Eye (tissue), 1 donor: ENCODE results near the gene ASB2.

Source experiments
- DNase-seq: peaks from one replicate; pipeline ENCODE4 v3.0.0-alpha.2; 2015

Gene ASB2

DNA sequence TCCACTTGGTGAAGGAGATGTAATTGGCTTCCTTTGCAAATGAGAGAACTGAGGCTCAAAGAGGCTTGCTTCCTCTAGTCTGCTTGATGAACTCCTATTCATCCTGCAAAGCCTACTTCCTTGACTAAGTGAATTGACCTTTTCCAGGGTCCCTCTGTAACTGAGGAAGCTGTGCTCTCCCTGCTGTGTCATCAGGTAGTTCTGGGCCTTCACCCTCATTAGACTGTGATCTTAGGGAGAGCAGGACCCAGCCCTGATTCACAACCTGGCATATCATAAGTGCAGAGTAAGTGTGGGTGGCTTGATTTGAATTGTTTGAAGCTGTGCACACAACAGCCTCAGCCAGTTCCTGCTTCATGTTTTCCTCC is 16.3 kb downstream of the ASB2 start:
- no peak for DNase-seq

DNA sequence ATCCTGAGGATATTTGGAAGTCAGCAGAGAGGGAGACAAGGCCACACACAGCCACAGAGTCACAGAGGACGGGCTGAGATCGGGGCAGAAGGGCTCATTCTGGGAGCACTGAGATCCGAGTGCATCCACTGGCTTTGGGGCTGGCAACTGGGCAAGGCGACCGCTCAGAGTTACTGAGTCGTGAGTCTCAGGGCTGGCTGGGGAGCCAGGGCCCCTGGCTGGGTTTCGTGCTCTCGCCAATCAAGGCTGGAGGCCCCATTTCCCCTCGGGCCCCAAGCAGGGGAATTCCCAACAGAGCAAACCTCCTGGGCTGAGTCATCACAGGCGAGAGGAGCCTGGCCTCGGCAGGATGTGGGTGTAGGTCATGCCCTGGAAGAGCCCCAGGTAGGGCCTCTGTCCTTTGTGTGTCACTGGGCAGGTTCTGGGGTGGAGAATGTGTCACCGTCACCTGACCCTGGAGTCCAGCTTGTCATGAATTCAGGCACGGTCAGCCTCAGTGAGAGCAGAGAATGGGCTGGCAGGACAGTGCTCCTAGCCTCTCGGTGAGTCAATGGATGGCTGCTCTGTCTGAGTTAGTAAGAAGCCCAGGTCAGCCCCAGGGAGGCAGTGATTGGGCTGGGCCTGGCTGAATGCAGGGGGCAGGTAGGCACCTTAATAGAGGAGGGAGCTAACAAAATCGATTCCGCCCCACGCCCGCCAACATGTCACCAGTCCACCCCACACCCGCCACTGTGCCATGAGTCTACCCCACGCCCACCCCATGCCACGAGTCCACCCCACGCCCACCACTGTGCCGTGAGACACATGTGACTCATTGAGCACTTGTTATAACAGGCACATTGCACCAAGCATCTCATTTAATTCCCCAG is 16.9 kb downstream of the ASB2 start:
- no peak for DNase-seq

DNA sequence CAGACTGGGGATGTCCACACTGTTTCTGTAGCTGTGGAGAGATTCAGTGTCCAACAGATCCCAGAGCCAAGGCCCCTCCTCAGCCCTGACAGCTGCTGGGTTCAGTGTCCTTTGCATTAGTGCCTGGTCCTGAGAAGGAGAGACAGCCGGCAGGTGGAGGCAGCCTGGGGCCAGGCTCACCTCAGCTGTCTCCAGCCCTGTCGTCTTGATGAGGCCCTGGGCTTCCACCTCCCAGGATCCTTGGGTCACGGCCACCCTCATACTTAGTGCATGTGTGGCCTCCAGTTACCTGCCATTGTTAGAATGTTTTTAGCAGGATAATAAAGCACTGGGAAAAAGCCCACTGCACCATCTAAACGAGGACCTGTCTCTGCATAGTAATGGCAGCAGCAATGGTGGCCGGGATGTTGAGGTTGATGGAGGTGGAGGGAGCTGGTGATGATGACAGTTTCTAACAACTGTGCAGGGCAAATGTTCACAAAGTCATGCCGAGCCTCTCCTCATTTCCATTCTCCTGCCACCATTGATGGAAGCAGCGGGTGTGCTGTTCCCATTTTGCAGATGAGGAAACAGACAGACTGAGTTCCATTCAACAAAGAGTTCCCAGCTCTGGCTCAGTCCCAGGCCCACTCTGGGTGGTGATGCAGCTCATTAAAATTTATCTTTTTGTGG is 17.7 kb downstream of the ASB2 start:
- DNase-seq: no peak

DNA sequence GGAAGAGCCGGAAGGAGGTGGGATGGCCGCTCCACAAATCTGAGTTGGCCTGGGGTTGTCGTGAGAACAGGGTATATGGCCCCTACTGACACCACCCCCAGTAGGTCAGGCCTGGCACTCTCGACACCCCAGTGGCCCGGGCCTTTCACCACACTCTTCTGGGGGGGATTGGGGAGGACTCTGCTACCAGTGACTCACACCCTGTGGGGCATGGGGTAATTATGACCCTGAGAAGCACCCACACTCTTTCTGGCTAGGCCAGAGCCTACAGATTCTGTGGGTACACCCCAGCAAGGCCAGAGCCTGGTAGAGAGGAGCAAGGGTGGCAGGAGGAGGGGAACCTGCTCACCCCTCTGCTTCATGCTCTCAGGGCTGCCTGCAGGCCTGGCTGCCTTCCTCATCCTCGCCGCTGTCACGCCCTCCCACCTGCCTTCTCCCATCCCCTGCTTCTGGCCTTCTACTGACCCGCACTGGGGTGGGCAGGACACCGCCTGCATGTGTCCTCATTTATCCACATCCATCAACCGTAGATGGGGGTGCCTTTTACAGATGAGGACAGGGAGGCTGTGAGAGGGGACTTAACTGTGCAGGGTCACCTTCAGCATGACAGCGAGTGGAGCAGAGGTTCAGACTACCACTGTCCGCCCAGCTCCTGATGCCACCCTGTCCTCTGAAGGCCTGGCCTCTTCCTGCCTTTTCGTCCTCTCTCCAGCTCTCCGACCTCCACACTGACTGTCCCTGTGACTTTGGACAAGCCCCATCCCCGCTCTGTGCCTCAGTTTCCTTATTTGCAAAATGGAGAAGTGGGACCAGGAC is 18.4 kb downstream of the ASB2 start:
- no peak for DNase-seq

DNA sequence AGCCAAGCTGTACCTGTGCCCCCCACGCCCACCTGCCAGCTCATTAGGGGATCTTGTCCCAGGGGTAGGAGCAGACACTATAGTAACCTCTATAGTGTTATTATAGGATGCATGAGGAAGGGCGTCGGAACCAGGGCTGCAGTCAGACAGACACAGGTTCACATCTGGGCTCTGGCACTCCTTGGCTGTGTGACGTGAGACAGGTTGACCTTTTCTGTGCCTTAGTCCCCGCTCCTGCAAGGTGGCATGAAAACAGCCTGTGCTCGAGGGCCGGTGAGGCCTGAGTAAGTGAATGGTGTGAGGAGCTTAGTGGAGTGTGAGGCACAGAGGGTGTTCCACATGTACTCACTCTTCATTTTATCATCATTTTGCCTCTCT is 19.0 kb downstream of the ASB2 start:
- DNase-seq: no peak

DNA sequence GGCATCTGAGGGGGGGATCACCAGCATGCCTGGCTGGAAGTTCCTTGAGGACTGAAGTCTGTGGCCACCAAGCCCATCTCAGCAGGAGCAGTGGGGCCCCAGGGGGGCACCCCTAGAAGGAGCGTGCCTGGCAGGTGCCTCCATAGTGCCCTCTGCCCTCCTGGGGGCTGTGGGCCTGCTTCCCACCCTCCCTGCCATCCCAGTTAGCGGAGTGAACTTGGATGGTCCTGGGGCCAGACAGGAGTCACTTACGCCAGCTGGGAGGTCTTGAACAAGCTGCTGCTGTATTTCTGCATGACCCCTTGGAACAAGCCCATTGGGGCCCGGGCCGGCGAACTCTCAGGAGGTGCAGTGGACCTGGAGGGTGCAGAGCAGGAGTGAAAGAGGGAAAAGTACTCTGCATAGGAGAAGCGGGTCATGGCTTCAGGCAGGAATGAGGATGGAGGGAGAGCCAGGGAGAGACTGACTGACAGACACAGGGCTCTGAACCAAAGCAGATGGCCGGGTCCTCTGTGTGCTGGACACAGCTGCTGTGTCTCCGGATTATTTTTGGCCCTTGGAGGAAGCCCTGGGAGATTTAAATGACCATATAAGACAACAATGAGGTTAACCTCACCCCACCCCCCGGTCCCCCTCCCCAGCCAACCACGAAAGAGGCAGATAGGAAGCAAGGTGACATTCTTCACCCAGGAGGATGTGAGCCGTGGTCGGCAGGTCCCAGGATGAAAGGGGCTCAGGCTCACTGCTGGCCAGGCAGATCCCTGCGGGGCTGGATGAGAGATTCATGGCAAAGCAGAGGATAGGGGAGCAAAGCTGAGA is 19.6 kb downstream of the ASB2 start:
- peak; percentile 46 for DNase-seq

DNA sequence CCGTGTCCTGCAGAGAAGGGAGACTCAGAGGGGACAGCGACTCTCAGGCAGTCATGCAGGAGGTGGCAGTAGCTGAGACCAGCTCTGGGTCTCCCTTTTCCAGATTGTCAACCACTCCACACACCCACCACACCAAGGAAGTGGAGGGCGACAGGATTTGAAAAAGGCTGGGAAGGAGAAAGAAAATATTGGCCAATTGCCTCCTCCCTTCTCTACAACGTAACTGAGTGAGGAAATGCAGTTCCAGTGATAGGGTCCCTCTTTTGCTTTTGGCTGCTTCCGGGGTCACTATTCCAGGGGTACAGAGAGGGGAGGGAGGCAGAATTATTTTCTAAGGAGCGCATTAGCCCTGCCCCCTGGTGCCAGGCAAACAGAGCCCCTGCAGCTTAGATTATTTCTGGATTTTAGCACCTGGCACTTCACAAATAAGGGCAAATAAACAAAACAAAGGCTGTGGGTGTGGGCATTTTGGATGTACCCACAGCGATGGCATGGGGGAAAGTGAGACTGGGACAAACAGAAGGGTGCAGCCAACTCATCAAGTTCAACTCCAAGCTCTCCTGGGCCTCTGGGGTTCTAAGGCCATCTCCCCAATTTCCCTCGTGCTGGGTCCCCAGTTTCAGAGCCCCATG is 20.4 kb downstream of the ASB2 start:
- no peak for DNase-seq

DNA sequence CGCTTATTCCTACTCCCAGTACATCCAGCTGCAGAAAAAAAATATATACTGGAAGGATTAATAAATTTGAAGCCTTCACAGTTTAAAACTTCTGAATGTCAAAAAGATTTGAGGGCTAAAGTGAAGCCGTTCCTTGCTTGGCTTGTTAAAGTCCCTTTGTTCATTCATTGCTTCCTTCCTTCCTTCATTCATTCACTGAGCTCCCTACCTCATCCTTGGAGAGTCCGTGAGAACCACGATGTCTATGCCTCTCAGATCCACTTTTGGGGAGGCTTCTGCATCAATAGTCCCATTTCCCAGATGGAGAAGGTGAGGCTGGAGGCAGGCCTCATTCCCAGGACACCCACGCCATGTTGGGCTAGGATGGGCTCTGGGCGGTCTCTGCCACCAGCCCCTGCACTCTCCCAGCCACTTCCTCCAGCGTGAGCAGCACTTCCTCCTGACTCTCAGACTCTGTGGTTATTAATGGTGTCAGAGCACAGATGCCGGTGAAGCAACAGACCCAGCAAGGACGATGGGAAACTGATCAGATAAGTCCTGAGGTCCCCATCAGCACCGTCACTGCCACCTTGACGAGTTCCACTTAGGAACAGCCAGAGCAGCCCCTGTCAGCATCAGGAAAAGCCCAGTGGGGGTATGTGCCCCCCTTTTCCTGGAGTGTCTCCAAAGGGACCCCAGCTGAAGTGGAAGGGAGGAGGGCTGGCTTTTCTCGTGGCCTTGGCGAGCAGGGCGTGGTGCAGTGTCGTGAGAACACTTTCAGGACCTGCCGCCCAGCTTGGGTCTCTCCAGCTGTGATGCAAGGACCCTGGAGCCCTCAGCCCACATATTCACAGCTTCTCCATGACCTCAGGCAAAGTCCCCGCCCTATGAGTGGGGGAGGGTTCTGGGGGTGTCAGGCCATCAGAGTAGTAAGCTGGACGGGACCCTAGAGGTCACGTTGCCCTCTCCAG is 21.2 kb downstream of the ASB2 start:
- no peak for DNase-seq

DNA sequence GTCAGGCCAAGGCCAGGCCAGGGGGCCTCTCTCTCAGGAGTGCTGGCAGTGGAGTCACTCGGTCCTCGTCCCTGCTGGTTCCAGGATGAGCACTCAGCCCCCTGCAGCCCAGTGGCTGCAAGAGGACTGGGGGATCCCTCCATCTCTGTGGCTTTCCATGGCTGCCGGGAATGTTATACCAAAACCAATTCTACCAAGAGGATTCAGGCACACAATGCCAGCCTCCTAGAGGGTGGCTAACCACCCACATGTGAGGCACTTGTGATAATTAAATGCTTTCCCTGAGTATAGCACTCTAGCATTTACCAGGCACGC is 21.9 kb downstream of the ASB2 start:
- no peak for DNase-seq

DNA sequence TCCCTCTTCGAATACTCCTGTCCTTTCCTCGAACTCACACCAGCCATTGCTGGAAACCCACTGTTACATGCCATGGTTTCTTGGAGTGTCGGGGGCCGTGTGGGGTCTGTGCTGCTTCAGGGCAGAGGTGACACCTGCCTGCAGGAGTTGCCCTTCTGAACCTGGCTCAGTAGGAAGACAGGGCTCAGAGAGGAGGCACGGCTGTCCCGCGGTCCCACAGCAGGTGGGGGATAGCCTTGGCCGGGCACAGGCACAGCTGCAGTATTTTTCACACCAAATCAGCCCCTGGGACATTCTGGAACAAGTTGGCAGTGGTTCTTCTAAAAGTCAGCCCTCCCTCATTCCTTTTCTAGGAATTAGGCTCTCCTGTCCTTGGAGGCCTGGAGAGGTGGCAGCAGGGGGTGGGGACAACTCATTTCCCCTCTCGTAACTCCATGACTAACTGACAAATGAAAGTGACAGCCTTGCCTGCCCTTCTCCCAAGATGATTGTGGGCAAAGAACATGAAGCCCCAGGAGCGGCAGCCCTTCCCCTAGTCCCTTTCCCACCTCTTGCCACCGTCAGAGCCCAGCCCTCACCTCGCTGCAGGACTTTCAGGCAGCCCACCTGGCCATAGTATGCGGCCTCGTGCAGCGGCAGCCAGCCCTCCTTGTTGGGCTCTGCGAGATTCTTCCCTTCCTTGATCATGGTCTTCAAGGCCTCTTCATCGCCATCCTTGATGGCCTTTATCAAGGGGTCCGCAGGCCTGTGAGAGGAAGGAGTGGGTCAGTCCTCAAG is 22.4 kb downstream of the ASB2 start:
- DNase-seq: no peak

DNA sequence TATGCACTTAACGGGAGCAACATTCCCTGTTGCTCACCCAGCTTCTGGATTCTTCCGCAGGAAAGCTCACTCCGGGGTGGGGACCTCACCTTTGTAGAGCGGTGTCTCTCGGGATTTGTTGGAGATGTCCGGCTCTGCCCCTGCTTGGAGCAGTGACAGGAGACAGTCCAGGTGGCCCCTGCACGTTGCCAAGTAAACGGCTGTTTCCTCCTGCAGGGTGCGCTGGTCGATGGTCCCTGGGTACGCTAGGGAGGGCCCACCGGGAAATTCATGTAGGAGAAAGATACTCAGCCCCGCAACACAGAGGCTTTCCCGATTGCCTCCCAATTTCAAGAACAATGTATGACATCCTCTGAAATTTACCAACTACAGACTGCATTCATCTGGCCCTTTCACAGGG is 23.1 kb downstream of the ASB2 start:
- DNase-seq: no peak

DNA sequence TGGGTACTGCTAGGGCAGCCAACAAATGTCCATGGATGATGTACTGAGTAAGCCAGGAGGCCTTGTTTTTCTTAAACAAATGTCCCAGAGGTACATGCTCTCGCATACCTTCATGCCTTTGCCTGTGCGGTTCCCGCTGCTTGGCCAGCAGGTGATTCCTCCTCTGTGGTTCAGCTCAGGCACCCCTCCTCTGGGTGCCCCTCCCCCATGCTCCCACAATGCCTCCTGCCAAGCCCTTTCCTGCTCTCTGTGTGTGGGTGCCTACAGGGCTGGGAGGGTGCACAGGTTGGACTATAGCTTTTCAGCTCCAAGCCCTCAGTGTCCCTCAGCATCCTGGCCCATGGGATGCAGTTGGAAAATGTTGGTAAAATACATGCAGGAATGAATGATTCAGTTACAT is 23.5 kb downstream of the ASB2 start:
- no peak for DNase-seq

DNA sequence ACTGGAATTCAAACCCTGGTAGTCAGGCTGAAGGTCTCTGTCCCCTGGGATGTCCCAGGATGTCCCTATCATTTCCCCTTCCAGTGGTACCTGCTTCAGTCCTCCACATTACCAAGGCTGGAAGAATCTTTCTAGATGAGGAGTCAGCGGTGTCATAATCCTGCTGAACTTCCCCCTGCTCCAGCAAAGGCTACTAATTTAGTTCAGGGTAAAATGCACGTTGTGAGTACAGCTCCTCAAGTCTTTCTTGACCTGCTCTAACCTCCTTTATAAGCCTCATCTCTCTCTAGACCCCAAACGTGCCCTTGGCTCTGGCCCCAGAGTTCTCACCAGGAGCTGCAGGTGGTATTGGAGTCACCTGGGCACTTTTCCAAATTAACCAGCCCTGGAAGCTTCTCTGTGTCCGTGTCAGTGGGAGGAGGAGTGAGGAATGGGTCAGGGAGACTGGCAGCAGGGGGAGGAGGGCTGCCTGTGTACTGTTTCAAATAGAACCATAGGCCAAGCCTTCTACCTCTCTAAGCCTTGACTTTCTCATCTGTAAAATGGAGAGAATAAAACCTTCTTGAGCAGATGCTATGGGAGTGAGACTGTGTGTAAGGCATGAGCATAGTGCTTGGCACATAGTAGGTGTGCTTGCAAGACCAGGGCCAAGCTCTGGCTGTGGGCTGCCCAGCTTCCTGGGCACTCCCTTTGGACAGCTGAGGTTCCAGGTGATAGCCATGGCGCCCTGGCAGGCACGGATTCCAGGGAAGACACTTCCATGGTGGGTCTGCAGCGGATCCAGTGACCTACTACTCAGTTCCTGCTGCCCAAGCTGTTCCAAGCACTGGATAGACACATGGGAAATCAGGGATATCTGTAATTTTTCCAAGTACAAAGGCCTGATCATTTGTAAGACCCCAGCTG is 24.5 kb downstream of the ASB2 start:
- DNase-seq: no peak

DNA sequence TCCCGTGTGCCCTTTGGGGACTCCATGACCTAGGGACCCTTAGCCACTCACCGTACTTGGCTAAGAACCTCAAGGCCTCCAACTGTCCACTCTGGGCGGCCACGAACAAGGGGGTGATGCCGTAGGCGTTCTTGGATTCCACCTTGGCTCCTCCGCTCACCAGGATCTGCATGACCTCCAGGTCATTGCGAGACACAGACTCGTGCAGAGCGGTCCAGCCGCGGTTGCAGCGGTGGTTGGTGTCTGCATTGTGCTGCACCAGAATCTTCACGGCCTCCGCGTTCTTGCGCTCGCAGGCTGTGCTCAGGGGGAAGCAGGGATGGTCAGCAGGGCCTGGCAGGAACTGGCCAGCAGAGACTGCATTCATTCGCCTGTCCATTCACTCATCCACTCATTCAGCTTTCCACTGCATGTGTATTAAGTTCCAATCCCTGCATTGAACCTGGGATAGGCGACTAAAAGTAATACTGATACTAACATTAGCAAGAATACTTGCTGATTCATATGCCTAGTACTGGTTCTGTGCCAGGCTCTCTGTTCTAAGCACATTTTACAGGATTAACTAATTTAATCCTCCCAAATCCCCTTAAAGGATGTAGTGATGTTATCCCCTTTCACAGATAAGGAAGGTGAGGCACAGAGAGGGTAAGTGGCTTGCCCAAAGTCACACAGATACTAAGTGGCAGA is 25.3 kb downstream of the ASB2 start:
- DNase-seq: no peak

DNA sequence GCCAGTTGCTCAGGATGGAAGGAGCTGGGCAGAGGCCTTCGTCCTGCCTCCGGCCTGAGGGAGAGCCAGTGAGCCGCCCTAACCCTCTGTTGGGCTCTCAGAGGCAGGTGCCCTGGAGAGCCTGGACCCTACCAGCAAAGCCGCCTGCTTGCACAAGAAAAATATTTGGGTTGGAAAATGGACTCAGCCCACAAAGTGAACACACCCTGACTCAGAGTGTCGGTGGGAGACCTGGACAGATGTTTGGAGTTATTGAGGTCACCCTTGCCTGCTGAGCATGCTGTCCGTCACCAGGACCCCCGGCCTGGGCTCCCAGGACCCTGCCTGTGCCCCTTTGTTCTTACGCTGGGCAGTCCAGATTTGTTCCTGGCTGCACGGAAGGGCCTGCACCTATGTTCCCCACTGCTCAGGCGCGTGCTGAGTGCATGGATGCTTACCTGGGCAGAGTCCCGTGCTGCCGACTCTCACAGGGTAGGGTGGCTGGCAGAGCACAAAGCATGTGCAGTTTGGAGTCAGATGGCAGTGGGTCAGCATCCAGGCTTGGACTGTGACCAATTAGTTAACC is 26.8 kb downstream of the ASB2 start:
- no peak for DNase-seq

DNA sequence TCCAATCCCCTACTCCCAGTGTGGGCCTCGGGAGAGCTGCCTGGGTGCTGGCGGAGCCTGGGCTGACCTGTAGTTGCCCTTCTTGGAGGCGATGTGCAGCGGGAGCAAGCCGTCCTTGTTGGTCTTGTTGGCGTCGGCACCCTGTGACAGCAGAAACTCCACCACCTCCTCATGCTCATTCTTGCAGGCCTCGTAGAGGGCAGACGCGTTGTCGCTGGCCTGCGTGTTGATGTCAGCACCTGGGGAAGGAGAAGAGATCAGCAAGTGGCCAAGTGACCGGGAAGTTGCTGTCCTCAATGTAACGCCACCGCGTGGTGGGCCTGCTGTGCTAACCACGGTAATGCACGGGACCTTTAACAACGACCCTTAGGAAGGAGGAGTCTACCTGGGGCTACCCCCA is 29.1 kb downstream of the ASB2 start:
- DNase-seq: no peak

DNA sequence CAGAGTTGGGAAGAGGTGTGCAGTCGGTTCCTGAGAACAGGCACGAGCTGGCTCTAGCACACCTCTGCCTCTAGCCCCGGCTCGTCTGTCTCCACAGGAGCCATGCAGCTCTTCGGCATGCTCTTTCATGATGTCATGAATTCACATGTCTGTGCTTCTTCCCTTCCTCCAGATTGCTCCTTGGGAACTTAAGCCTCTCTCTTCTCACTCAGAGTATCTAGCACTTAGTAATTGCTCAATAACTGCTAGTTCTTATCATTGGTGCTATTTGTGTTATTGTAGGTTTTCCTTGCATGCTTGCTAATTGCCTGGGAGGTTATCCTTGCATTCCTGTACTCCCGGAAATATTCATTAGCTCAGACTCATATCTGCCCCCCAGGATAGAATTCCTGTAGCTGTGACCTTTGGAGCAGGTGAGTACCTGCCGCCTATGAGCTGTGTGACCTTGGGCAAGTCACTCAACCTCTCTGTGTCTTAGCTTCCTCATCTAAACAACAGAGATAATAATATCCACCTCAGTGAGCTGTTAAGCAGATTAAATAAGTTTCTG is 29.8 kb downstream of the ASB2 start:
- no peak for DNase-seq

DNA sequence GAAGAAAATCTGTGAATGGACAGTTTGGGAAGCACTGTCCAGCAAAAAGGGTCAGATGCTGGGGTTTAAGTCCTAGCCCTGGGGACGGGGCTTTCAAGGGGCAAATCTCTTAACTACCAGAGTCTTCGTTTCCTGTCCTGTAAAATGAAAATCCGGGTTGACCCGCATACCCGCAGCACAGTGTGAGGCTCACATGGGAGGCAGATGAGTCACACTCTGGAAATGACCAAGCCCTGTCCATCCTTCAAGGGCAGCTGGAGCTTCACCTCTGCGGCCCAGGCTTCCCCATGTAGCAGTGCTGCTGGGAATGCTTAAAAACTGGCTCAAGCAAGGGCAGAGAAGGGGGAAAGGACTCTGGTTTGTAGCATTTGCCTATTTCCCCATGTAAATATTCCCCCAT is 30.3 kb downstream of the ASB2 start:
- DNase-seq: no peak
